SK-N-SH treated with all-trans-retinoic acid at 6 μM for 48 hours (cell line): ENCODE results near the gene AP5Z1.

ENCODE experiments used
- ATAC-seq: fragments of 200-7000 bp; cut with Tn5 transposase; 3 replicates; pipeline ENCODE4 v1.9.1; 2020; ENCODE audit warnings: mild to moderate bottlenecking, moderate library complexity
- BACH2 ChIP-seq: fragments of 250-450 bp; sonication (Bioruptor Pico); IDR thresholded peaks from 2 replicates; pipeline ENCODE4 v1.9.0; 2021; ENCODE audit warnings: mild to moderate bottlenecking, borderline replicate concordance
- CSDC2 ChIP-seq: fragments of 250-450 bp; sonication (Bioruptor Pico); IDR thresholded peaks from 2 replicates; pipeline ENCODE4 v1.5.0; 2020; ENCODE audit warnings: mild to moderate bottlenecking, moderate library complexity
- ESRRG ChIP-seq: fragments of 250-450 bp; sonication (Bioruptor Pico); IDR thresholded peaks from 2 replicates; pipeline ENCODE4 v1.6.1; 2021; ENCODE audit warnings: mild to moderate bottlenecking
- GLIS3 ChIP-seq: fragments of 250-450 bp; sonication (Bioruptor Pico); IDR thresholded peaks from 2 replicates; pipeline ENCODE4 v1.5.0; 2020; ENCODE audit warnings: mild to moderate bottlenecking, moderate library complexity
- ISL1 ChIP-seq: fragments of 250-450 bp; sonication (Bioruptor Pico); IDR thresholded peaks from 2 replicates; pipeline ENCODE4 v2.1.2; 2022; ENCODE audit warnings: mild to moderate bottlenecking, moderate library complexity
- PATZ1 ChIP-seq: fragments of 250-450 bp; sonication (Bioruptor Pico); IDR thresholded peaks from 2 replicates; pipeline ENCODE4 v1.8.0; 2020; ENCODE audit warnings: mild to moderate bottlenecking, moderate library complexity, borderline replicate concordance
- POU6F1 ChIP-seq: fragments of 250-450 bp; sonication (Bioruptor Pico); IDR thresholded peaks from 2 replicates; pipeline ENCODE4 v1.8.0; 2021; ENCODE audit warnings: low read depth, mild to moderate bottlenecking, moderate library complexity, borderline replicate concordance
- PPARA ChIP-seq: fragments of 250-450 bp; sonication (Bioruptor Pico); IDR thresholded peaks from 2 replicates; pipeline ENCODE4 v1.5.0; 2020; ENCODE audit warnings: mild to moderate bottlenecking, borderline replicate concordance
- RARB ChIP-seq: fragments of 250-450 bp; sonication (Bioruptor Pico); IDR thresholded peaks from 2 replicates; pipeline ENCODE4 v1.8.0; 2021; ENCODE audit warnings: mild to moderate bottlenecking, moderate library complexity
- TOX ChIP-seq: fragments of 250-450 bp; sonication (Bioruptor Pico); IDR thresholded peaks from 2 replicates; pipeline ENCODE4 v1.8.0; 2021; ENCODE audit warnings: mild to moderate bottlenecking, moderate library complexity, borderline replicate concordance
- TSHZ2 ChIP-seq: fragments of 250-450 bp; sonication (Bioruptor Pico); IDR thresholded peaks from 2 replicates; pipeline ENCODE4 v1.5.0; 2020; ENCODE audit warnings: mild to moderate bottlenecking, moderate library complexity
- ZC3H10 ChIP-seq: fragments of 250-450 bp; sonication (Bioruptor Pico); IDR thresholded peaks from 2 replicates; pipeline ENCODE4 v1.5.1; 2021; ENCODE audit warnings: mild to moderate bottlenecking, moderate library complexity
- ZFP30 ChIP-seq: fragments of 450-650 bp; formaldehyde crosslinking; IDR thresholded peaks from 2 replicates; pipeline ENCODE4 v1.5.0; 2022; ENCODE audit warnings: mild to moderate bottlenecking, moderate library complexity
- ZNF70 ChIP-seq: fragments of 450-650 bp; formaldehyde crosslinking; IDR thresholded peaks from 2 replicates; pipeline ENCODE4 v1.5.0; 2020; ENCODE audit warnings: mild to moderate bottlenecking, moderate library complexity
- TF ChIP-seq, protein P1 (sequence below): fragments of 250-450 bp; sonication (Bioruptor Pico); IDR thresholded peaks from 2 replicates; pipeline ENCODE4 v1.5.1; 2020; ENCODE audit warnings: low read depth, mild to moderate bottlenecking, moderate library complexity

The AP5Z1 gene

DNA sequence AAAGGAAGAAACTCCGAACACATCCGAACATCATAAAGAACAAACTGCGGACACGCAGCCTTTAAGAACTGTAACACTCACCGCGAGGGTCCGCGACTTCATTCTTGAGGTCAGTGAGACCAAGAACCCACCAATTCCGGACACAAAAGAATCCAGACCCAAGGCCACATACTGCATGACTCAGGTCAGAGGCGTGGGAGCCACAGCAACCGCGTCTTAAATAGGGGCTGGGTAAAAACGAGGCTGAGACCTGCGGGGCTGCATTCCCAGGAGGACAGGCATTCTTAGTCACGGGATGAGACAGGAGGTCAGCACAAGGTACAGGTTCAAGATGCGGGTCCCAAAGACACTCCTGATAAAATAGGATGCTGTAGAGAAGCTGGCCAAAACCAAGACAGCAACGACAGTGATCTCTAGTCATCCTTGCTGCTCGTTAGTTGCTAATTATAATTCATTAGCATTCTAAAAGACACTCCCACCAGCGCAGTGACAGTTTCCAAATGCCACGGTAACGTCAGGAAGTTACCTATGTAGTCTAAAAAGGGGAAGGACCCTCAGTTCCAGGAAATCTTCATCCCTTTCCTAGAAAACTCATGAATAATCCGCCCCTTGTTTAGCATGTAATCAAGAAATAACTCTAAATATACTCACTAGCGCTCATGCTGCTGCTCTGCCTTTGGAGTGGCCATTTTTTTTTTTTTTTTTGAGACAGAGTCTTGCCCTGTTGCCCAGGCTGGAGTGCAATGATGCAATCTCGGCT is 19.3 kb downstream of the AP5Z1 start:
- no peak for ATAC-seq
- TF ChIP-seq RARB (CRISPR knock-in tag) (no peak), PATZ1 (CRISPR knock-in tag) (no peak), BACH2 (no peak), ZFP30 (CRISPR knock-in tag) (no peak), CSDC2 (CRISPR knock-in tag) (no peak), POU6F1 (no peak), TSHZ2 (CRISPR knock-in tag) (no peak)

DNA sequence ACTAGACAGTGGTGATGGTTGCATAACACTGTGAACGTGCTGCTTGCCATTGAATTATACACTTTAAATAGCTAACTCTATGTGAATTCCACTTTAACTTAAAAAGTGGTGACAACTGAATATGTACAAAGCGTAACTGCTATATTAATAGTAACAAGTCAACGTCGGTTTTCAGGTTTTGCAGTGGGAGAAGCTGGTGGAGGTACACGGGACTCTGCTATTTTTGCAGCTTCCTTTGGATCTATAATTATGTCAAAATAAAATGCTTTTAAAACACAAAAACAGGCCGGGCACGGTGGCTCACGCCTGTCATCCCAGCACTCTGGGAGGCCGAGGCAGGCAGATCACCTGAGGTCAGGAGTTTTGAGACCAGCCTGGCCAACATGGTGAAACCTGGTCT is 21.0 kb downstream of the AP5Z1 start:
- TF ChIP-seq BACH2: no peak
- TF ChIP-seq, all 23 proteins: peak for 0
- no peak for ATAC-seq

DNA sequence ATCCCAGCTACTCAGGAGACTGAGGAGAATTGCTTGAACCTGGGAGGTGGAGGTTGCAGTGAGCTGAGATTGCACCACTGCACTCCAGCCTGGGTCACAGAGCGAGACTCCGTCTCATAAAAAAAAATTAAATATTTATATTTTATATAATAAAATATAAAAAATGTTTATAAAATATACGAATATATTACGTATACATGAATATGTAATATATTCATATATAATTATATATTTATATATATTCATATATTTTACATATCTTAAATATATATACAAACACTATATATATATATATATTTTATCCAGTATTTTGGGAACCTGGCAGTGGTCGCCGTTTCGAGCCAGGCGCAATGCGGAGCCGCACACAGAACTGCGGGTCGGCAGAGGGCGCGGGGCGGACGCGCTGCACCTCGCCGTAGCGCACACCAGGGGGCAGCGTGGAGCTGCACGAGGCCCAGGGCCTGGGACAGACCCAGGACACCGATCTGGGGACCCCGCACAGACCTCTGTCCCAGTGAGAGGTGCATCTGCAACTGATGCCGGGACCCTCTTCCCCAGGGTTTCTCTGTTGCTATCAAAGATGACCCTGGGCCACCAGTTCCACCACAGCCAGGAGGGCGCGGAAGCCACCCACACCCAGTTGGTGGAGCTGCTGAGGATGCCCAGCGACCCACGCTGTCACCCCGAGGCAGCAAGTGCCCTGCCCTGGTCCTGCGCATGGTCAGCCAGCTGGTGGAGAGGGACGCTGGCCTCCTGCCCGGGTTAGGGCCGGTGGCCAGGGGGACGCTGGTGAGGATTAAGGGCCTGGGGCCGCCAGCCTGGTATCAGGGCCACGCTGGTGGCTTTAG is 22.7 kb downstream of the AP5Z1 start:
- 0 out of 2 replicates have a peak, but pooled peaks have one; percentile 27 for TF ChIP-seq ZNF70
- TF ChIP-seq, protein P1, sequence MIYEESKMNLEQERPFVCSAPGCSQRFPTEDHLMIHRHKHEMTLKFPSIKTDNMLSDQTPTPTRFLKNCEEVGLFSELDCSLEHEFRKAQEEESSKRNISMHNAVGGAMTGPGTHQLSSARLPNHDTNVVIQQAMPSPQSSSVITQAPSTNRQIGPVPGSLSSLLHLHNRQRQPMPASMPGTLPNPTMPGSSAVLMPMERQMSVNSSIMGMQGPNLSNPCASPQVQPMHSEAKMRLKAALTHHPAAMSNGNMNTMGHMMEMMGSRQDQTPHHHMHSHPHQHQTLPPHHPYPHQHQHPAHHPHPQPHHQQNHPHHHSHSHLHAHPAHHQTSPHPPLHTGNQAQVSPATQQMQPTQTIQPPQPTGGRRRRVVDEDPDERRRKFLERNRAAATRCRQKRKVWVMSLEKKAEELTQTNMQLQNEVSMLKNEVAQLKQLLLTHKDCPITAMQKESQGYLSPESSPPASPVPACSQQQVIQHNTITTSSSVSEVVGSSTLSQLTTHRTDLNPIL (CRISPR knock-in tag): no peak
- ATAC-seq: peak; percentile 76

DNA sequence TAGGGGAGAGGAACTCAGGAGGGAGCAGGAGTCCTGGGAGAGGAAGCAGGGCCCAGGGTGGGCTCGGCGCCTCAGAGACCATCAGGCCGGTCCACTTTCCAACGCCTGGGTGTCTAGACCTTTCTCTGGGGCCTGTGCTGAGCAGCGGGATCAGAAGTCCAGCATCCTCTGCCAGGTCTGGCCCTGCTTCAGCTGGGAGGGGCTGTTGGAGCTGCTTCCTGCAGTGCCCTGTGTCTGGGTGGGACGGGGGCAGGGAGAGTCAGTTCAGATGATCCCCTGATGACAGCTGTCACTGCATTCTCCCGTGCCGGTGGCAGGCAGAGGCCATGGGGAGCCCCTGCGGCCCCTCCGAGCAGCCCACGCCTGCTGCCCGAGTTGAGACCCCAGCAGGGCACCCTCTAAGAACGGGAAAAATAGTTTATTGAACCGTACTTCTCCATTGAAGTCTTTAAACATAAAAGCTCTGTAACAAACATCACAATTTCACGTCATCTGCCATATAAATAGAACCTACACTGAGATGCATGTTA is 23.3 kb downstream of the AP5Z1 start:
- peak; percentile 9 for ATAC-seq
- TF ChIP-seq ZNF70 (no peak), PPARA (no peak), BACH2 (no peak), ESRRG (CRISPR knock-in tag) (no peak), TSHZ2 (CRISPR knock-in tag) (no peak), ISL1 (CRISPR knock-in tag) (no peak), TOX (no peak), POU6F1 (no peak), ZC3H10 (no peak), GLIS3 (CRISPR knock-in tag) (no peak)
- TF ChIP-seq, protein P1 (CRISPR knock-in tag): no peak
- TF ChIP-seq, all 23 proteins: peak for 0
